Thoracic aorta (tissue), 2 donors: ENCODE results near the gene ADD1. TPM values are rescaled to one million over a fixed set of nuclear protein-coding genes. Genes with fewer than 3 reads are reported as not detected.

ENCODE experiments used
- ATAC-seq: fragments of 150-250 bp; one replicate; pipeline ENCODE4 v1.8.0; 2017; ENCODE audit warnings: low read depth; ENCODE audit not compliant: insufficient number of reproducible peaks, low FRiP score
- DNase-seq: peaks from one replicate; pipeline ENCODE4 v3.0.0-alpha.2; 2020; ENCODE audit warnings: low spot score
- H3K27ac ChIP-seq, 2 donors: fragments of 200-600 bp; sonication (generic); 1 replicate in 1 of 2; 2 replicates in 1 of 2; pipeline ENCODE4 v1.5.1; 2016; ENCODE audit warnings: mild to moderate bottlenecking in 2 of 2, moderate library complexity in 2 of 2
- H3K27me3 ChIP-seq: fragments of 200-600 bp; sonication (generic); replicated peaks from 2 replicates; pipeline ENCODE4 v1.6.0; 2016; ENCODE audit warnings: mild to moderate bottlenecking; ENCODE audit not compliant: insufficient read depth
- H3K36me3 ChIP-seq: fragments of 200-600 bp; sonication (generic); one replicate; pipeline ENCODE4 v1.5.1; 2016
- H3K4me1 ChIP-seq, 2 donors: fragments of 200-600 bp; sonication (generic); 1 replicate in 1 of 2; 2 replicates in 1 of 2; pipeline versions ENCODE4 v1.5.1 to v1.6.0; 2016; ENCODE audit warnings: low read depth in 2 of 2, mild to moderate bottlenecking in 1 of 2; ENCODE audit not compliant: control insufficient read depth in 1 of 2
- H3K4me3 ChIP-seq: fragments of 200-600 bp; sonication (generic); 2 replicates; pipeline ENCODE4 v1.5.1; 2016; ENCODE audit warnings: mild to moderate bottlenecking
- H3K9me3 ChIP-seq: fragments of 200-600 bp; sonication (generic); 2 replicates; pipeline ENCODE4 v1.5.1; 2016
- CTCF ChIP-seq: fragments of 200-600 bp; sonication (generic); IDR thresholded peaks from one replicate; pipeline ENCODE4 v1.5.1; 2019; ENCODE audit warnings: antibody characterized with exemption
- total RNA-seq, 2 donors: library from RNA; depleted of rRNA; stranded (reverse); fragments of >200 nt; gene quantifications; one replicate each; pipeline versions ENCODE4 v1.1.0 to v1.2.3, GENCODE V29; 2016

ADD1 gene
- total RNA-seq, 2 donors from 2014 or later: 256 to 338 TPM

GRCh38 chr4:2808001-2808400 lies 35.6 kb upstream of the ADD1 start:
- Histone ChIP-seq H3K27ac (no peak overlapping the region), H3K4me1 (peaks cover 24 to 29% of the 10 kb centered on the region in 2 donors), H3K9me3 (no peaks in the 10 kb centered on the region), H3K4me3 (no peak overlapping the region), H3K27me3 (no peaks in the 10 kb centered on the region), H3K36me3 (no peaks in the 10 kb centered on the region)
- no peak for TF ChIP-seq CTCF
- ATAC-seq: no peak
- no peak for DNase-seq

- ATAC-seq: no peak
- TF ChIP-seq CTCF: no peak
- no peak for DNase-seq
- no peak overlapping the region for H3K27ac ChIP-seq
- no peaks in the 10 kb centered on the region for H3K9me3 ChIP-seq
- H3K36me3 ChIP-seq: no peaks in the 10 kb centered on the region
- peaks cover 22 to 29% of the 10 kb centered on the region in 2 donors for H3K4me1 ChIP-seq
- H3K4me3 ChIP-seq: no peak overlapping the region
- no peaks in the 10 kb centered on the region for H3K27me3 ChIP-seq
Observed at GRCh38 chr4:2809610-2810180, 33.9 kb upstream of the ADD1 start.

GRCh38 chr4:2810388-2810787 lies 33.3 kb upstream of the ADD1 start:
- no peak overlapping the region for H3K4me3 ChIP-seq
- no peaks in the 10 kb centered on the region for H3K36me3 ChIP-seq
- no peaks in the 10 kb centered on the region for H3K9me3 ChIP-seq
- ATAC-seq: no peak
- peaks cover 16 to 29% of the 10 kb centered on the region in 2 donors for H3K4me1 ChIP-seq
- H3K27ac ChIP-seq: peak overlapping the region in 1 of 2 donors; percentile 15
- no peak for TF ChIP-seq CTCF
- no peak for DNase-seq
- no peaks in the 10 kb centered on the region for H3K27me3 ChIP-seq

- H3K36me3 ChIP-seq: no peaks in the 10 kb centered on the region
- no peak for ATAC-seq
- DNase-seq: no peak
- no peaks in the 10 kb centered on the region for H3K9me3 ChIP-seq
- H3K4me1 ChIP-seq: peaks cover 11 to 16% of the 10 kb centered on the region in 2 donors
- no peaks in the 10 kb centered on the region for H3K27me3 ChIP-seq
- H3K4me3 ChIP-seq: peak overlapping the region; percentile 62
- H3K27ac ChIP-seq: no peak overlapping the region
- TF ChIP-seq CTCF: no peak
Observed at GRCh38 chr4:2811830-2812611, 31.6 kb upstream of the ADD1 start.

- no peaks in the 10 kb centered on the region for H3K9me3 ChIP-seq
- ATAC-seq (no peak), DNase-seq (no peak)
- TF ChIP-seq CTCF: no peak
- peaks cover 12 to 17% of the 10 kb centered on the region in 2 donors for H3K4me1 ChIP-seq
- no peaks in the 10 kb centered on the region for H3K36me3 ChIP-seq
- H3K27me3 ChIP-seq: no peaks in the 10 kb centered on the region
- no peak overlapping the region for H3K27ac ChIP-seq
- H3K4me3 ChIP-seq: peak overlapping the region; percentile 62
Observed at GRCh38 chr4:2812612-2813354, 30.9 kb upstream of the ADD1 start.
